HG02943 (cell line): ENCODE data around the gene MYO1H.

Experiments
- ATAC-seq: cut with Tn5 transposase; IDR thresholded peaks from one replicate; pipeline ENCODE4 v1.9.1; 2021; ENCODE audit warnings: mild to moderate bottlenecking, low read depth, moderate library complexity; ENCODE audit not compliant: unreplicated experiment

The MYO1H gene

DNA sequence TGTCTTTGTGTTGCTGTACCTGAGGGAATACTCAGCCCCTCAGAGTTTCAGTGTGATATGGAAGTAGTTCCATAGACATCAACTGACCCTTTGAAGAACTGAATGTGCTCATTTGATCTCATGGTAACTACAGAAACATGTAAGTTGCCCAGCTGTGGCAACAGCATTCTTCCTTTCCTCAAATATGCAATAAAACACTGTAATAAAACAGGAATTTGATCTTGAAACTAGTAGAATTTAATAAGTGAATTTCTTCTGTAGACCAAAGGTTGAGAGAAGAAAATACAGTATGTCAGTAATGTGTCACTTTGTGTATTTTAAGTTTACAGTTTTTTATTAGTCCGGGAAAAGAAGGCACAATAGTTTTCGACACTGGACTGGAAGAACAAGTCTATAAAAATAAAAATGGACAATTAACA, 97.5 kb downstream of the MYO1H start:
- ATAC-seq = no peak

DNA sequence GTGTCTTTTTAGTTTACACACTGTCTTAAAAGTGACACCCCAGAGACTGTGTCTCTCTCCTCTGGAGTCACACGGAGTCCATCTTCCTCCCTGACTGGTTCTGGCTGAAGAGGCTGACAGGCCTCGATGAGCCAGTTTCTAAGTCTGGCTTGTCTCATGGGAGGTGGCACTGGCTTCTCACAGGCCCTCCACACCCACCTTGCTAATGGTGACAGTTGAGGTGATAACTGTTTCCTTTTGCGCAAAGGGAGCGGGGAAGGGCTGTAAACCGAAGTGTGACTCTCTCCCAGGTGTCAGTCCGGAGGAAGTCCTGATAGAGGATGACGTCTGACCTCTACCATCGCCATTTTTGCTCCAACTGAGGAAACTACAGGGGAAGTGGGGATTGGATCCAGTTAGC, 99.2 kb downstream of the MYO1H start:
- ATAC-seq = no peak

- no peak for ATAC-seq
Measured at GRCh38 chr12:109447482-109447881, 99.8 kb downstream of the MYO1H start.

DNA sequence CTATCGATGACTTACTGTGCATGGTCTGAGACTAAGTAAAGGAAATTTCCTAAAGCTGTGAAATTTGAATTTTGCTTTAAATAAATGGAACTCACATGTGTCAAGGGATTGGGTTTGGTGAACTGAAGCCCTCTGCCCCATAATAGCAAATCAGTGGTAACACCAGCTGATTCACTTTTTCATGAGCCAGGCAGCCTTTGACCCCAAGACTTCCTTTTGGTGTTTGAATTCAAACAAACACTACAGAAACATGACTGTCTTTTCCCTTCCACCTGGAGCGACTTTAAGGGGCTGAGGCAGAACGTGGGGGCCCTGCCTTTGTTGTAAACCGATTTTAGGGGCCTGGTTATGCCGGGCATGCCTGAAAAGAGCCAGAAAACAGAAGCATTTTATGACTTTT, 100.6 kb downstream of the MYO1H start:
- ATAC-seq = no peak

- no peak for ATAC-seq
Measured at GRCh38 chr12:109448707-109449390, 101.1 kb downstream of the MYO1H start.

- no peak for ATAC-seq
Measured at GRCh38 chr12:109449845-109450532, 102.3 kb downstream of the MYO1H start.

- ATAC-seq = no peak
Measured at GRCh38 chr12:109450980-109451379, 103.3 kb downstream of the MYO1H start.

- ATAC-seq = no peak
Measured at GRCh38 chr12:109451400-109451799, 103.7 kb downstream of the MYO1H start.

DNA sequence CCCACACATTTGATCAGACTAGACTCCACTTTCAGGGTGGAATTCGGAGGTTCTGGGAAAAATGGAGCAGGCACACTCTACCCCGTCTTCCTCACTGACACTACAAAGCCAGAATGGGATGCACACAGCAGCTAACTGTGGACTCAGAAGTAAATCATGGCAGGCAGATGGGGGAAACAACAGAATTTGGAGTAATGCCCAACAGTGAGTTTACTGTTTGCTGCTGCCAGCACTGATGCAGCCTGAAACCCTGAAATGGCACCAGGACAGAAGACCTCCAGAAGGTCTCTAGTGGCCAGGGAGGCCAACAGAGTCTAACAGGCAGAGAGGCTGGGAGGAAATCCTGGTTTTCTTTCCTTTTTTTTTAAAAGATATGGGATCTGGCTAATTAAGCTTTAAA, 104.8 kb downstream of the MYO1H start:
- no peak for ATAC-seq

GRCh38 chr12:109455706-109456105, 108.0 kb downstream of the MYO1H start:
- no peak for ATAC-seq

- ATAC-seq = no peak
Measured at GRCh38 chr12:109458086-109458485, 110.4 kb downstream of the MYO1H start.

DNA sequence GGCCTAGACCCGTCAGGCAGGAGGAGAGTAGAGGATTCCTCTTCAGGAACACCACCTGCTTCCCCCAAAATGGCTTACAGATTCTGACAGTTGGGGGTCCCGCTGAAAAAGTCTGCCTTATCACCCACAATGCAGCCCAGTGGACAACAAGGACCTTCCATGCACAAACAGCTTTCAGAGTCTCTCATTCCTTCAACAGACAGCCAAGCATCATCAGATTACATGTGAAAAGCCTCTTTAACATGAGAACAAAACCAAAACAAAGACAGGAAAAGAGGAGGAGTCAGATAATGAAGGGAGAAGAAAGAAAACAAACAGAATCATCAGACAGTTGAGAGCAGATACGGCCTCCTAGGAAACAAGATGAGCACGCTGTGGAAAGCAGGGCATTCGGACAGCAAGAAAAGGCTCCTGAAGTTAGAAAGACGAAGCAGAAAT, 111.1 kb downstream of the MYO1H start:
- no peak for ATAC-seq

GRCh38 chr12:109459247-109459646, 111.5 kb downstream of the MYO1H start:
- no peak for ATAC-seq

- no peak for ATAC-seq
Measured at GRCh38 chr12:109460538-109460937, 112.8 kb downstream of the MYO1H start.

DNA sequence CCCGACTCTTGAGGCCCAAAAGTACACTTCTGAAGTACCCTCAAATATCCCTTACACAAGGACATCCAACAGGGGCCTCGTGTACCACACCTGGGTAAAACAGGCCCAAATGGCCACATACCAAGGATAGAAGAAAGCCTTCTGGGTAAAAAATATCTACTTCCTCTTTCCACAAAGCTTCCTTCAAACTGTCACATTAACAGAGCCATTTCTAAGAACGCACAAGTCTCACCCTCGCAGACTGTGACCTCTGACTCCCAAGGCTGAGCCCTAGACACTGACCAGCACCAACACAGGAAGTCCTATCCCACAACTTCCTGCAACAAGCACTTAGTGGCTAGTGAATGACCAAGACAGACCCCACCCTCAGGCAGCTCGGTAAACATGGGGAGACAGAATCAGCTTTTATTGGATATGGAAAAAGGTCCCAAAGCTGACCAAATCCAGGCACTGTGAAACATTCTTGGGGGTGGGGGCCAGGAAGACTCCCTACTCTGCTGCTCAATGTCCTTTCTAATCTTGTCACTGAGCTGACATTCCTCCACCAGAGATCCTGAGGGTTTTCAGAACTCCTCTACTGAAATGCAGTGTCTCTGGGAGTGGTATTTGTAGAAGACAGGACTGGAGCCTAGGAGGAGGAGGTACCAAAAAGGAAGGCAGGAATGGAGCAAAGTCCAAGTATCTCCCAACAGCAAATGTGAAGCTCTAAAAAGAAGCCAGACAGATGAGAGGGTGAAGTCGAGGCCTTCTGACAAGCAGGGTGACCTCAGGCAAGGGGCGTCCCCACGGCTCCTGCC, 113.5 kb downstream of the MYO1H start:
- no peak for ATAC-seq

GRCh38 chr12:109461846-109462756, 114.4 kb downstream of the MYO1H start:
- no peak for ATAC-seq

- no peak for ATAC-seq
Measured at GRCh38 chr12:109462868-109463692, 115.4 kb downstream of the MYO1H start.

GRCh38 chr12:109463756-109464155, 116.1 kb downstream of the MYO1H start:
- ATAC-seq = no peak

GRCh38 chr12:109464642-109465351, 117.1 kb downstream of the MYO1H start:
- ATAC-seq = no peak
